Upper lobe of left lung (tissue), 4 donors: ENCODE data around the gene CDKN2D.

Experiments
- CTCF ChIP-seq, 6 experiments: fragments of 450-650 bp in 4 of 6; fragments of 200-600 bp in 2 of 6; sonication (generic) in 2 of 6; IDR thresholded peaks; one replicate each; pipeline ENCODE4 v1.5.1; 2016 to 2019; ENCODE audit warnings: antibody characterized with exemption in 6 of 6
- EP300 ChIP-seq, 4 donors: sonication (generic); formaldehyde crosslinking; IDR thresholded peaks; one replicate each; pipeline ENCODE4 v1.5.1; 2017; ENCODE audit warnings: antibody characterized with exemption in 4 of 4, control low read depth in 2 of 4
- POLR2A ChIP-seq, 4 donors: fragments of 450-650 bp; IDR thresholded peaks; one replicate each; pipeline ENCODE4 v1.5.1; 2016 to 2017; ENCODE audit warnings: antibody characterized with exemption in 4 of 4, mild to moderate bottlenecking in 2 of 4
- POLR2AphosphoS5 ChIP-seq, 2 donors: sonication (generic); formaldehyde crosslinking; IDR thresholded peaks; one replicate each; pipeline ENCODE4 v1.5.1; 2017; ENCODE audit warnings: antibody characterized with exemption in 2 of 2

GRCh38 chr19:10543059-10543419 lies 25.7 kb downstream of the CDKN2D start:
- TF ChIP-seq CTCF (IDR thresholded peaks at IDR 0.05) (no peak), EP300 (IDR thresholded peaks at IDR 0.05) (no peak), POLR2AphosphoS5 (IDR thresholded peaks at IDR 0.05) (no peak), POLR2A (IDR thresholded peaks at IDR 0.05) (no peak)
